SU-DHL-6 (cell line): ENCODE data around the gene RNFT2.

Source experiments
- CTCF ChIP-seq: fragments of 200-600 bp; sonication (generic); IDR thresholded peaks from one replicate; pipeline ENCODE4 v1.5.1; 2017; ENCODE audit warnings: antibody characterized with exemption, mild to moderate bottlenecking, low read length, moderate library complexity; ENCODE audit not compliant: insufficient read depth, poor library complexity, severe bottlenecking
- EZH2phosphoT487 ChIP-seq: fragments of 200-600 bp; sonication (generic), shearing (Covaris generic); conservative IDR thresholded peaks from 2 replicates; pipeline ENCODE4 v1.6.1; 2018; ENCODE audit warnings: mild to moderate bottlenecking, antibody characterized with exemption, low read length, moderate library complexity, mixed read lengths

GRCh38 chr12:116885491-116885890, 147.4 kb downstream of the RNFT2 start:
- TF ChIP-seq CTCF (no peak), EZH2phosphoT487 (no peak)
